Karpas-422 (cell line): Measurements from ENCODE around the gene TEX9. TPM values are rescaled to one million over a fixed set of nuclear protein-coding genes. Genes with fewer than 3 reads are reported as not detected.
"Not testable (repeated sequence)": the region's sequence is repeated elsewhere in the genome, so short reads cannot be mapped to it uniquely, and the experiment has no call there.

Experiments
- DNase-seq: peaks from one replicate; pipeline ENCODE4 v3.0.0-alpha.2; 2015
- H2AFZ ChIP-seq: fragments of 200-600 bp; sonication (generic); 2 replicates; pipeline ENCODE4 v1.6.1; 2014; ENCODE audit warnings: antibody characterized with exemption, low read length, mixed read lengths
- H3K27ac ChIP-seq: fragments of 200-600 bp; sonication (generic); 2 replicates; pipeline ENCODE4 v1.5.1; 2014; ENCODE audit warnings: mild to moderate bottlenecking, low read length, moderate library complexity
- H3K27me3 ChIP-seq: fragments of 200-600 bp; sonication (generic); 2 replicates; pipeline ENCODE4 v1.6.1; 2014; ENCODE audit warnings: low read length, mixed read lengths
- H3K36me3 ChIP-seq: fragments of 200-600 bp; sonication (generic); 2 replicates; pipeline ENCODE4 v1.6.1; 2014; ENCODE audit warnings: low read length, mixed read lengths; ENCODE audit not compliant: insufficient read depth
- H3K4me1 ChIP-seq: fragments of 200-600 bp; sonication (generic); 2 replicates; pipeline ENCODE4 v1.6.1; 2014; ENCODE audit warnings: mild to moderate bottlenecking, low read length, mixed read lengths
- H3K4me2 ChIP-seq: fragments of 200-600 bp; sonication (generic); 2 replicates; pipeline ENCODE4 v1.6.1; 2014; ENCODE audit warnings: low read length, low read depth, mild to moderate bottlenecking; ENCODE audit not compliant: poor library complexity, severe bottlenecking
- H3K4me3 ChIP-seq: fragments of 200-600 bp; sonication (generic); 2 replicates; pipeline ENCODE4 v1.5.1; 2014; ENCODE audit warnings: mild to moderate bottlenecking, antibody characterized with exemption, low read length, mixed read lengths
- H3K79me2 ChIP-seq: fragments of 200-600 bp; sonication (generic); 2 replicates; pipeline ENCODE4 v1.6.1; 2014; ENCODE audit warnings: mild to moderate bottlenecking, low read length, mixed read lengths
- H3K9ac ChIP-seq: fragments of 200-600 bp; sonication (generic); 2 replicates; pipeline ENCODE4 v1.6.0; 2014; ENCODE audit warnings: low read length
- H3K9me2 ChIP-seq: fragments of 200-600 bp; sonication (generic), shearing (Covaris generic); replicated peaks from 2 replicates; pipeline ENCODE4 v1.6.0; 2014; ENCODE audit warnings: mild to moderate bottlenecking, low read length, moderate library complexity; ENCODE audit not compliant: insufficient read depth
- H3K9me3 ChIP-seq: fragments of 300-700, 200-600 bp; sonication (generic); 2 replicates; pipeline ENCODE4 v1.6.1; 2014; ENCODE audit warnings: low read length, mixed read lengths
- H4K20me1 ChIP-seq: fragments of 200-600 bp; sonication (generic); 2 replicates; pipeline ENCODE4 v1.6.1; 2014; ENCODE audit warnings: mild to moderate bottlenecking, antibody characterized with exemption, low read length, low read depth; ENCODE audit not compliant: insufficient read depth
- total RNA-seq: library from RNA; depleted of rRNA; stranded (reverse); fragments of >200 nt; shearing (Covaris generic); gene quantifications from 2 replicates; pipeline ENCODE4 v1.2.3, GENCODE V29; 2014; ENCODE audit warnings: low replicate concordance; rRNA removed

Gene TEX9
- 0.94 and 8.9 TPM in 2 replicates for total RNA-seq

- Histone ChIP-seq H3K27ac (no peak within 1 kb of the TSS), H3K9ac (peak within 1 kb of the TSS; percentile 78), H3K9me2 (no peaks in the 10 kb centered on the region), H3K79me2 (no peaks in the 10 kb centered on the region), H3K4me3 (peak within 1 kb of the TSS; percentile 82), H3K27me3 (no peaks in the 10 kb centered on the region), H4K20me1 (no peaks in the 10 kb centered on the region), H2AFZ (peak within 1 kb of the TSS; percentile 98), H3K36me3 (no peaks in the 10 kb centered on the region), H3K4me2 (peak within 1 kb of the TSS; percentile 99), H3K9me3 (no peaks in the 10 kb centered on the region), H3K4me1 (peaks cover 33% of the 10 kb centered on the region)
- peak; percentile 94 for DNase-seq
Observed at GRCh38 chr15:56365075-56365711, at the start of gene TEX9. TSS of gene TEX9 (plus strand) at chr15:56365426. CDS start at chr15:56365451, 25 bp downstream.

GRCh38 chr15:56316561-56316960 is 48.7 kb upstream of the TEX9 start:
- not testable (repeated sequence) for H2AFZ ChIP-seq, H3K36me3 ChIP-seq, H3K27ac ChIP-seq, H3K4me2 ChIP-seq, H3K9me3 ChIP-seq, DNase-seq, H3K9me2 ChIP-seq, H3K4me1 ChIP-seq, H3K9ac ChIP-seq, H4K20me1 ChIP-seq, H3K27me3 ChIP-seq, H3K4me3 ChIP-seq, H3K79me2 ChIP-seq

GRCh38 chr15:56320316-56320715 is 44.9 kb upstream of the TEX9 start:
- no peak overlapping the region for H3K9ac ChIP-seq
- no peak overlapping the region for H3K4me2 ChIP-seq
- no peaks in the 10 kb centered on the region for H3K9me2 ChIP-seq
- no peak overlapping the region for H2AFZ ChIP-seq
- H3K27ac ChIP-seq = no peak overlapping the region
- DNase-seq = no peak
- no peaks in the 10 kb centered on the region for H3K79me2 ChIP-seq
- no peaks in the 10 kb centered on the region for H4K20me1 ChIP-seq
- H3K4me1 ChIP-seq = no peaks in the 10 kb centered on the region
- H3K9me3 ChIP-seq = no peaks in the 10 kb centered on the region
- H3K27me3 ChIP-seq = no peaks in the 10 kb centered on the region
- no peaks in the 10 kb centered on the region for H3K36me3 ChIP-seq
- no peak overlapping the region for H3K4me3 ChIP-seq

GRCh38 chr15:56320861-56321260 is 44.4 kb upstream of the TEX9 start:
- H2AFZ ChIP-seq = no peak overlapping the region
- no peak for DNase-seq
- no peaks in the 10 kb centered on the region for H3K27me3 ChIP-seq
- H3K9me3 ChIP-seq = no peaks in the 10 kb centered on the region
- H3K9me2 ChIP-seq = no peaks in the 10 kb centered on the region
- no peak overlapping the region for H3K4me2 ChIP-seq
- H3K36me3 ChIP-seq = no peaks in the 10 kb centered on the region
- no peaks in the 10 kb centered on the region for H3K4me1 ChIP-seq
- no peaks in the 10 kb centered on the region for H4K20me1 ChIP-seq
- H3K4me3 ChIP-seq = no peak overlapping the region
- H3K9ac ChIP-seq = no peak overlapping the region
- H3K79me2 ChIP-seq = no peaks in the 10 kb centered on the region
- no peak overlapping the region for H3K27ac ChIP-seq

GRCh38 chr15:56322444-56322843 is 42.8 kb upstream of the TEX9 start:
- Histone ChIP-seq H4K20me1 (no peaks in the 10 kb centered on the region), H3K79me2 (no peaks in the 10 kb centered on the region), H3K4me1 (no peaks in the 10 kb centered on the region), H3K36me3 (no peaks in the 10 kb centered on the region), H2AFZ (no peak overlapping the region), H3K9me2 (no peaks in the 10 kb centered on the region), H3K27ac (no peak overlapping the region), H3K9me3 (no peaks in the 10 kb centered on the region), H3K4me2 (no peak overlapping the region), H3K4me3 (no peak overlapping the region), H3K9ac (no peak overlapping the region), H3K27me3 (no peaks in the 10 kb centered on the region)
- no peak for DNase-seq

DNA sequence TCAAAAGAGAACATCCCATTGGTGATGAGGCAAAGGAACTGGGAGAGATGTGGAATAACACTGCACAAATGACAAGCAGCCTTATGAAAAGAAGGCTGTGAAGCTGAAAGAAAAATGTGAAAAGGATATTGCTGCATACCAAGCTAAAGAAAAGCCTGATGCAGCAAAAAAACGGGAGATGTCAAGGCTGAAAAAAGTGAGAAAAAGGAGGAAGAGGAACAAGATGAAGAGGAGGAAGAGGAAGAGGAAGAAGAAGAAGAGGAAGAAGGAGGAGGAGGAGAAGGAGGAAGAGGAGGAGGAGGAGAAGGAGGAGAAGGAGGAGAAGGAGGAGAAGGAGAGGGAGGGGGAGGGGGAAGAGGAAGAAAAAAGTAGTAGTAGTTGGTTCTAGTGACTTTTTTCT is 41.8 kb upstream of the TEX9 start:
- no peaks in the 10 kb centered on the region for H3K27me3 ChIP-seq
- H3K9me3 ChIP-seq = no peaks in the 10 kb centered on the region
- H2AFZ ChIP-seq = no peak overlapping the region

DNA sequence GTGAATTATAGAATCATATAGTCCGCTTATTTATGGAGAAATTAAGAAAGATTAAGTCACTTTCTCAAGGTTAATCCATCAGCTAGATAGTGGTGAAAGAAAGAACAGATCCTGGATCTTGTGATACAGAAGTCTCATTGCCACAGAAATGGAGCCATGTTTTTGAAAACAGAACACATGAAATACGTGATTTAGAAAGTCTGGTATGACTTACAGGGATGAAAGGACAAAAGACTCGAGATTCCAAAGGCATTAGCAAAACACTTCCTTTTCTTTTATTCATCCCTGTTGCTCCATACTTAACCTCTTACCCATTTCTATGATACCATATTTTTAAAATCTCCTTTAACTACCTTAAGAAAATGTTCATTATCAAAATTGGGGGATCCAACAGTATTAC is 40.0 kb upstream of the TEX9 start:
- Histone ChIP-seq H3K9ac (no peak overlapping the region), H2AFZ (no peak overlapping the region), H3K79me2 (no peaks in the 10 kb centered on the region), H3K9me2 (no peaks in the 10 kb centered on the region), H3K36me3 (no peaks in the 10 kb centered on the region), H4K20me1 (no peaks in the 10 kb centered on the region), H3K4me2 (no peak overlapping the region), H3K4me1 (no peaks in the 10 kb centered on the region), H3K27ac (no peak overlapping the region), H3K27me3 (no peaks in the 10 kb centered on the region), H3K4me3 (no peak overlapping the region), H3K9me3 (no peaks in the 10 kb centered on the region)
- DNase-seq = no peak

More for the DNA sequence above, 41.8 kb upstream of the TEX9 start:
- Histone ChIP-seq H3K4me2 (no peak overlapping the region), H3K27ac (no peak overlapping the region), H3K36me3 (no peaks in the 10 kb centered on the region), H4K20me1 (no peaks in the 10 kb centered on the region), H3K4me1 (no peaks in the 10 kb centered on the region), H3K9ac (no peak overlapping the region), H3K9me2 (no peaks in the 10 kb centered on the region), H3K79me2 (no peaks in the 10 kb centered on the region), H3K4me3 (no peak overlapping the region)
- no peak for DNase-seq

GRCh38 chr15:56327721-56328502 is 37.3 kb upstream of the TEX9 start:
- Histone ChIP-seq H3K9me3 (no peaks in the 10 kb centered on the region), H3K4me1 (no peaks in the 10 kb centered on the region), H4K20me1 (no peaks in the 10 kb centered on the region), H3K4me3 (no peak overlapping the region), H3K9ac (no peak overlapping the region), H3K36me3 (no peaks in the 10 kb centered on the region), H3K79me2 (no peaks in the 10 kb centered on the region), H2AFZ (no peak overlapping the region), H3K27me3 (no peaks in the 10 kb centered on the region), H3K9me2 (no peaks in the 10 kb centered on the region), H3K4me2 (no peak overlapping the region), H3K27ac (no peak overlapping the region)
- no peak for DNase-seq
